HG02840 (cell line): ENCODE data around the gene CLIP3.
"Not testable (repeated sequence)": the region's sequence is repeated elsewhere in the genome, so short reads cannot be mapped to it uniquely, and the experiment has no call there.

Experiments
- ATAC-seq: cut with Tn5 transposase; IDR thresholded peaks from one replicate; pipeline ENCODE4 v1.9.1; 2021; ENCODE audit warnings: mild to moderate bottlenecking, moderate library complexity, moderate number of reproducible peaks; ENCODE audit not compliant: unreplicated experiment, low FRiP score

CLIP3 gene

DNA sequence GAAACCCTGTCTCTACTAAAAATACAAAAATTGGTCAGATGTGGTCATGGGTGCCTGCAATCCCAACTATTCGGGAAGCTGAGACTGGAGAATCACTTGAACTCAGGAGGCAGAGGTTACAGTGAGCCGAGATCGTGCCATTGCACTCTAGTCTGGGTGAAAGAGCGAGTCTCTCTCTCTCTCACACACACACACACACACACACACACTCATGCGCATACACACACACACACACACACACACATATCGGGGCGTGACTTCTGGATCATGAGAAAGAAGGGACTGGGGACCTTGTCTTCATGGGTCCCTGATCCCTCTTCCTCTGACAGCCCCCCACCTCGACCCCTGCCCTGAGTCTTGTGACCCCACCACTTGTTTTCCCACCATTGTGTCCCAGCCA is 49.5 kb downstream of the CLIP3 start:
- no peak for ATAC-seq

DNA sequence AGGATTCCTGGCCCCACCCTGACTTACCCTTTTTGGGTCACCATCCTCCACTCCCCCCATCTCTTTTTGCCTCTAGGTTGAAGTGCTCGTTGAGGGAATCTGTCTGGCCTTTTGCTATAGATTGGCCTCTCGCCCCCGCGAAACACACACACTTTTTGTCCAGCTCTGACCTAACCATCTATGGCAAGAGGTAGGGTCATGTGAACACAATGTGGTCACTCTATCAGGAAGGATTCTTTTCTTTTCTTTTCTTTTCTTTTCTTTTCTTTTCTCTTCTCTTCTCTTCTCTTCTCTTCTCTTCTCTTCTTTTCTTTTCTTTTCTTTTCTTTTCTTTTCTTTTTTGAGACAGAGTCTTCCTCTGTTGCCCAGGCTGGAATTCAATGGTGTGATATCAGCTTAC is 51.7 kb downstream of the CLIP3 start:
- not testable (repeated sequence) for ATAC-seq

DNA sequence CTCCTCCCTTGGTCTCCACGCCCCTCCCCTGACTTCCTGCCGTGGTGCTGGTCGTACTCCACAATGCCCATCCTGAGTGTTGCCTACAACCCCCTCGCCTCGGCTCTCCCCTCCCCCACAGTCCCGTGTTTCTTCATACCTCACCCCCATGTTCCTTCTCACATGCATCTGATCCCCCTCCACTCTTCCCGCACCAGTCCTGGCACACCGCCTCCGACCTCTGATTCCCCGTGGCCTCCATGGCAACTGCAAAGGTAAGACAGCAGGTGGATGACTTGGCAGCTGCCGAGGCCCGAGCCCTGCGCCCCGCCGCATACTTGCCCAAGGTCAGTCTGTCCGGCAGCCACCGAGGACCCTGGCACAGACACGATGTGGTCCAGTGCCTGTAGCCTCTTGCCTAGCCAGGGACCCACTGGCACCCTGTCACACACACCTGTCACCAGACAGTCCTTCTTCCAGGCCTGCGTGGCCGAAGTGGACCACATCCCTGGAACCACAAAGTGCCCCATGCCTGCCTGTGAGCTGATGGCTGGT is 53.8 kb downstream of the CLIP3 start:
- no peak for ATAC-seq

DNA sequence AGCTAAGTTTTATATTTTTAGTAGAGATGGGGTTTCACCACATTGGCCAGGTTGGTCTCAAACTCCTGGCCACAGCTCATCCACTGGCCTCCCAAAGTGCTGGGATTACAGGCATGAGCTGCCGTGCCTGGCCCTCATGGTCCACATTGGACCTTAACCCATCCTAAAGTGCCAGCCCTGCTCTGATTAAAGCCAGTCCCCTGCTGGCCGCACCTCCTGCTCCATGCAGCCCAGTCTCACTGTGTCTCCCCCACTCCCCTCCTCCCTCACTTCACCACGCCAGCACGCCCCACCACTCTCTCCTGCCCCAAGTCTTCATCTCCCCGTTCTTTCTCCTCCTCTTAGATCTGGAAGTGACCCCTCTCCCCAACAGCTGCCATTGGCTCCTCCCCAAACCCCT is 54.4 kb downstream of the CLIP3 start:
- ATAC-seq: no peak

- ATAC-seq: no peak
Observed at GRCh38 chr19:35977446-35978222, 55.0 kb downstream of the CLIP3 start.

DNA sequence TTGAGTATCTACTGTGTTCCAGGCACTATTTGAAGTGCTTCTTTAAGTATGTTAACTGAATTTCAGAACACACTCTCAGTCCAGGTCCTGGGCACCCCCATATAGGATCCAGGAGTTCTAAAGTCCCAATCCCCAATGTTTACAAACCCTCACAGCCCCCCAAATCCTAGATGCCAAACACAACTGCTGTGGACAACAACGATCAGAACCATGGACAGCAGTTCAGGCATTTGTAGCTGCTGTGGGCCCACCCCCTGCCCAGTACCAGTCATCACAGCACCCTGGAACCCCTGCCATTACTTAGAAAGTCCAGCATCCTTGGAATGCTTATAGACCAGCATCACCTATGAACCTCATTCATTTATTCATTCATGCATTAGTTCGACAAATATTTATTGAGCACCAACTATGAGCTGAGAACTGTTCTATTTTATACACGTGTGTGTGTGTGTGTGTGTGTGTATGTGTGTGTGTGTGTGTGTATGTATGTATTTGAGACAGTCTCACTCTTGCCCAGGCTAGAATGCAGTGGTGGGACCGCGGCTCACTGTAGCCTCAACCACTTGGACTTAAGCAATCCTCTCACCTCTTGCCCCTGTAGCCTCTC is 57.0 kb downstream of the CLIP3 start:
- ATAC-seq: no peak

DNA sequence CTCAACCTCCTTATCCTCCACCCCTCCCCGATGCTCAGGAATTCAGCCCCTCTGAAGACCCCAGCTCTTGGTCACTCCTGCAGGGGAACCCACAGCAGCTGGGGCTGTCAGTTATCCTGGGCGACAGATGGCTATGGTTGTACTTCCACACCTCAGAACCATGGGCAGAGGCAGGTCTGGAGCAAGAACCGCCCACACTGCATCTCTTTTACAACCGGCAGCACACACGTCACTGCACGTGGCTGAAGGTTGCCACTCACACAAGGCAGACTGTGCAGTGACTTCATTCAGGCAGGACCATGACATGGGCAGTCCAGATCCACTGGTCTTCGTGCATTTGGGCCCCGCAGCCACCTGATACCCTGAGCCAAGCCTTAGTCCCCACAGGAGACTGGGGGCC is 59.2 kb downstream of the CLIP3 start:
- no peak for ATAC-seq

GRCh38 chr19:35966771-35967170 is 65.9 kb downstream of the CLIP3 start:
- no peak for ATAC-seq
